ENCODE data around the gene ZNF652. TPM values are rescaled to one million over a fixed set of nuclear protein-coding genes. Genes with fewer than 3 reads are reported as not detected.
"Not testable (repeated sequence)": the region's sequence is repeated elsewhere in the genome, so short reads cannot be mapped to it uniquely, and the experiment has no call there.

The ZNF652 gene
- total RNA-seq, 1 experiment from 2014 or later = 32.1 TPM

DNA sequence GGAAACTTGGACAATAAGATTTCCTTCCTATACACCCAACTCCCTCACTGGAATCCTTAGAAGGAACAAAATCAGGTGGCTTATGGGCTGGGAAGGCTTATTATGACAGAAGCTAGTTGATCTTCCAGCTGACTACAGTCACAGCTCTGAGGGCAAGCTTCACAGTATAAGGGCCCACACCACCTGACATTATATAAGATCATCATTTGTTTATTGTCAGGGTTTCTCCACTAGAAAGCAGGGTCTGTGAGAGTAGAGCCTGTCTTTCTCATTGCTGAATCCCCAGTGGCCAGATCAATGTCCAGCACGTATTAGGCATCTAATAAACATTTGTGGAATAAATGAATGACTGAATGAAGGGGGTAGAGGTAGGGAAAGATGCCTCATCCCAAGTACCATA is 73.7 kb downstream of the ZNF652 start:
- Histone ChIP-seq H3K27ac (ENCODE audit: low read depth, low read length, poor library complexity, severe bottlenecking) (no peak overlapping the region), H3K27me3 (replicated peaks; ENCODE audit: insufficient read depth, low read depth, low read length, poor library complexity) (no peaks in the 10 kb centered on the region), H3K9me3 (ENCODE audit: low read depth, low read length, poor library complexity, severe bottlenecking) (no peaks in the 10 kb centered on the region), H3K4me3 (ENCODE audit: low read depth, low read length, poor library complexity, severe bottlenecking) (no peak overlapping the region), H3K36me3 (ENCODE audit: insufficient read depth, low read length, poor library complexity, severe bottlenecking) (no peaks in the 10 kb centered on the region), H3K4me1 (ENCODE audit: insufficient read depth, low read length, poor library complexity, severe bottlenecking) (peaks cover 11% of the 10 kb centered on the region)
- TF ChIP-seq EZH2 (IDR thresholded peaks at IDR 0.05; ENCODE audit: borderline replicate concordance, low read depth, low read length, poor library complexity, severe bottlenecking) (no peak), CTCF (conservative IDR thresholded peaks at IDR 0.05; ENCODE audit: low read depth, low read length) (no peak)
- ChIA-PET CTCF (no interaction called here), POLR2A (ENCODE audit: low non-redundant PET) (no interaction called here)
- no peak for DNase-seq (ENCODE audit: low spot score)
- intact Hi-C loops (cut with micrococcal nuclease; ENCODE audit: unreplicated experiment) = no loop called here
- BruUV-seq (replicated peaks) = no TSS peak

- no peaks in the 10 kb centered on the region for H3K9me3 ChIP-seq (ENCODE audit: low read depth, low read length, poor library complexity, severe bottlenecking)
- no peaks in the 10 kb centered on the region for H3K36me3 ChIP-seq (ENCODE audit: insufficient read depth, low read length, poor library complexity, severe bottlenecking)
- peaks cover 11% of the 10 kb centered on the region for H3K4me1 ChIP-seq (ENCODE audit: insufficient read depth, low read length, poor library complexity, severe bottlenecking)
- DNase-seq (ENCODE audit: low spot score) = no peak
- TF ChIP-seq CTCF (conservative IDR thresholded peaks at IDR 0.05; ENCODE audit: low read depth, low read length) (no peak), EZH2 (IDR thresholded peaks at IDR 0.05; ENCODE audit: borderline replicate concordance, low read depth, low read length, poor library complexity, severe bottlenecking) (no peak)
- H3K27me3 ChIP-seq (replicated peaks; ENCODE audit: insufficient read depth, low read depth, low read length, poor library complexity) = no peaks in the 10 kb centered on the region
- ChIA-PET POLR2A (ENCODE audit: low non-redundant PET) (interaction anchor here (0.9 kb wide), 1 partner anchor 343 kb away, joined by 4 read pairs; the partner anchor contains the start of gene SNF8), CTCF (interaction anchor here (0.6 kb wide), 2 partner anchors 33 to 148 kb away, joined by 3 to 4 read pairs; no protein-coding TSS in a partner anchor)
- intact Hi-C loops (cut with micrococcal nuclease; ENCODE audit: unreplicated experiment) = no loop called here
- no peak overlapping the region for H3K4me3 ChIP-seq (ENCODE audit: low read depth, low read length, poor library complexity, severe bottlenecking)
- no TSS peak for BruUV-seq (replicated peaks)
- no peak overlapping the region for H3K27ac ChIP-seq (ENCODE audit: low read depth, low read length, poor library complexity, severe bottlenecking)
Measured at GRCh38 chr17:49287481-49287880, 74.6 kb downstream of the ZNF652 start.

GRCh38 chr17:49286261-49286973 is 75.6 kb downstream of the ZNF652 start:
- DNase-seq (ENCODE audit: low spot score); BruUV-seq (replicated peaks); intact Hi-C loops (cut with micrococcal nuclease; ENCODE audit: unreplicated experiment); CTCF ChIA-PET; H3K4me3 ChIP-seq (ENCODE audit: low read depth, low read length, poor library complexity, severe bottlenecking); H3K27me3 ChIP-seq (replicated peaks; ENCODE audit: insufficient read depth, low read depth, low read length, poor library complexity); H3K9me3 ChIP-seq (ENCODE audit: low read depth, low read length, poor library complexity, severe bottlenecking); H3K27ac ChIP-seq (ENCODE audit: low read depth, low read length, poor library complexity, severe bottlenecking); H3K36me3 ChIP-seq (ENCODE audit: insufficient read depth, low read length, poor library complexity, severe bottlenecking): not testable (repeated sequence)
- POLR2A ChIA-PET (ENCODE audit: low non-redundant PET) = interaction anchor here (0.5 kb wide), 1 partner anchor 66 kb away, joined by 6 read pairs; no protein-coding TSS in a partner anchor
- H3K4me1 ChIP-seq (ENCODE audit: insufficient read depth, low read length, poor library complexity, severe bottlenecking) = peaks cover 11% of the 10 kb centered on the region

- TF ChIP-seq CTCF (conservative IDR thresholded peaks at IDR 0.05; ENCODE audit: low read depth, low read length) = no peak
- Histone ChIP-seq H3K27ac (ENCODE audit: low read depth, low read length, poor library complexity, severe bottlenecking) (no peak overlapping the region), H3K4me1 (ENCODE audit: insufficient read depth, low read length, poor library complexity, severe bottlenecking) (peaks cover 6% of the 10 kb centered on the region), H3K4me3 (ENCODE audit: low read depth, low read length, poor library complexity, severe bottlenecking) (no peak overlapping the region), H3K36me3 (ENCODE audit: insufficient read depth, low read length, poor library complexity, severe bottlenecking) (no peaks in the 10 kb centered on the region), H3K27me3 (replicated peaks; ENCODE audit: insufficient read depth, low read depth, low read length, poor library complexity) (no peaks in the 10 kb centered on the region), H3K9me3 (ENCODE audit: low read depth, low read length, poor library complexity, severe bottlenecking) (no peaks in the 10 kb centered on the region)
- ChIA-PET POLR2A (ENCODE audit: low non-redundant PET) (no interaction called here), CTCF (no interaction called here)
- BruUV-seq (replicated peaks) = no TSS peak
- intact Hi-C loops (cut with micrococcal nuclease; ENCODE audit: unreplicated experiment) = no loop called here
- no peak for DNase-seq (ENCODE audit: low spot score)
Measured at GRCh38 chr17:49285716-49286115, 76.3 kb downstream of the ZNF652 start.
